GM21360 (cell line): Measurements from ENCODE around the gene DUS3L.

Experiments
- ATAC-seq: cut with Tn5 transposase; IDR thresholded peaks from one replicate; pipeline ENCODE4 v1.9.1; 2021; ENCODE audit warnings: mild to moderate bottlenecking, moderate library complexity; ENCODE audit not compliant: unreplicated experiment

DUS3L gene, protein sequence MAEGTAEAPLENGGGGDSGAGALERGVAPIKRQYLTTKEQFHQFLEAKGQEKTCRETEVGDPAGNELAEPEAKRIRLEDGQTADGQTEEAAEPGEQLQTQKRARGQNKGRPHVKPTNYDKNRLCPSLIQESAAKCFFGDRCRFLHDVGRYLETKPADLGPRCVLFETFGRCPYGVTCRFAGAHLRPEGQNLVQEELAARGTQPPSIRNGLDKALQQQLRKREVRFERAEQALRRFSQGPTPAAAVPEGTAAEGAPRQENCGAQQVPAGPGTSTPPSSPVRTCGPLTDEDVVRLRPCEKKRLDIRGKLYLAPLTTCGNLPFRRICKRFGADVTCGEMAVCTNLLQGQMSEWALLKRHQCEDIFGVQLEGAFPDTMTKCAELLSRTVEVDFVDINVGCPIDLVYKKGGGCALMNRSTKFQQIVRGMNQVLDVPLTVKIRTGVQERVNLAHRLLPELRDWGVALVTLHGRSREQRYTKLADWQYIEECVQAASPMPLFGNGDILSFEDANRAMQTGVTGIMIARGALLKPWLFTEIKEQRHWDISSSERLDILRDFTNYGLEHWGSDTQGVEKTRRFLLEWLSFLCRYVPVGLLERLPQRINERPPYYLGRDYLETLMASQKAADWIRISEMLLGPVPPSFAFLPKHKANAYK

DNA sequence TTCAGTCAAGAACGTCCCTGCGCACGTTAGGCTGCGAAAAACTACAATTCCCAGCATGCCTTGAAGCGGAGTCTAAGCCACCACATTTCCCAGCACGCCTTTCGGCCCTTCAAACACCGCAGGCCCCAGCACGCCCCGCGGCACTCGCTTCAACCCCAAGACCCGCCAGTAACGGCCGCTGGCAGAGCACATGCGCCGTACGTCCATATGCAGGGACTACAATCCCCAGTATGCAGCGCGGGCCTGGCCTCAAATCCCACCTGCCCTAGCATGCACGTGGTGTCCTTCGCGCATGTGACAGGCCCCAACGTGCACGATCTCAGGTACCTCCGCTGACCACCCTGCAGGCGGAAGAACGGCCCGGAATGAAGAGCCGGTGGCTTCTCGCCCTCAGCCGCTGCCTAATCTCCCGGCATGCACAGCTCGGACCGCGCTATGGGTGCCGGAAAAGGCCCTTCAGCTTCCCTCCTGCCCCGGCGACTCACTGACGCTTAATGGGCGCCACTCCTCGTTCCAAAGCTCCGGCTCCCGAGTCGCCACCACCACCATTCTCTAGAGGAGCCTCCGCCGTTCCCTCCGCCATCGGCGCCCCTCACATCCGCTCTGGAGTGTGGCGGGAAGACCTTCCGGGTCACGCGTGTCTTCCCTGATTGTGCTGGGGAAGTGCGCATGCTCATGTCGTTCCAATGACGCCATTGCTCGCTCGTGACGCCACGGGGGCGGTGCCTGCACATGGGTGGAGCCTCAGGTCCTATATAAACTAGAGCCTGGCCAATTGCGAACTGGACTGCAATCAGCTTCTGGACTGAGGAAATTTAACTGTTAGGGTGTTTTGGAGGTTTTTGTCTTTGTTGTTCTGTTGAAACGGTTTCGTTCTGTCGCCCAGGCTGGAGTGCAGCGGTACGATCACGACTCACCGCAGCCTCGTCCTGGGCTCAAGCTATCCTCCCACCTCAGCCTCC, at the start of gene DUS3L:
Gene DUS3L, minus strand, starts transcription at position 605 of the 962 bp plus-strand sequence. Its CDS starts 22 bp downstream, at position 583.
- peak; percentile 82 for ATAC-seq

GRCh38 chr19:5839065-5840017, 48.4 kb upstream of the DUS3L start, which contains the start of gene FUT6:
FUT6 (minus strand) TSS chr19:5839702; CDS start chr19:5832567, 7,135 bp downstream.
- ATAC-seq, result no peak

- no peak for ATAC-seq
Observed at GRCh38 chr19:5838353-5839064, 47.5 kb upstream of the DUS3L start.

GRCh38 chr19:5837761-5838352, 46.9 kb upstream of the DUS3L start:
- ATAC-seq, result no peak

- no peak for ATAC-seq
Observed at GRCh38 chr19:5832527-5833216, 41.7 kb upstream of the DUS3L start.

GRCh38 chr19:5832061-5832460, 41.1 kb upstream of the DUS3L start:
- ATAC-seq, result no peak

DNA sequence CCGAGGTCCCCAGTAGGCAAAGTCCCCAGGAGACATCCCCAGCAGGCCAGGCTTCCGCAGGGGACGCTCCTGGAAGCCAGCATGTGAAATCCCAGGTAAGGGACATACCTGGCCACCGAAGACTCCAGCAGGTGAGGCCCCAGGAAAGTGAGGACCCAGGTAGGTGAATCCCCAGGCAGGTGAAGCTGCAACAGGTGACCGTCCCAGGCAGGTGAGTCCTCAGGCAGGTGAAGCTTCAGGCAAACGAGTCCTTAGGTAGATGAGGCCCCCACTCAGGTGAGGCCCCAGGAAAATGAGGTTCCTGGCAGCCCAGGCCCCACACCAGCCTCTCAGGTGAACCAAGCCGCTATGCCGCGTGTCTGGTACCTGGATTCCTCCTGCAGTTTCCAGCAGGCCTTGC, 40.2 kb upstream of the DUS3L start:
- ATAC-seq, result no peak

GRCh38 chr19:5829567-5830310, 38.8 kb upstream of the DUS3L start:
- no peak for ATAC-seq

DNA sequence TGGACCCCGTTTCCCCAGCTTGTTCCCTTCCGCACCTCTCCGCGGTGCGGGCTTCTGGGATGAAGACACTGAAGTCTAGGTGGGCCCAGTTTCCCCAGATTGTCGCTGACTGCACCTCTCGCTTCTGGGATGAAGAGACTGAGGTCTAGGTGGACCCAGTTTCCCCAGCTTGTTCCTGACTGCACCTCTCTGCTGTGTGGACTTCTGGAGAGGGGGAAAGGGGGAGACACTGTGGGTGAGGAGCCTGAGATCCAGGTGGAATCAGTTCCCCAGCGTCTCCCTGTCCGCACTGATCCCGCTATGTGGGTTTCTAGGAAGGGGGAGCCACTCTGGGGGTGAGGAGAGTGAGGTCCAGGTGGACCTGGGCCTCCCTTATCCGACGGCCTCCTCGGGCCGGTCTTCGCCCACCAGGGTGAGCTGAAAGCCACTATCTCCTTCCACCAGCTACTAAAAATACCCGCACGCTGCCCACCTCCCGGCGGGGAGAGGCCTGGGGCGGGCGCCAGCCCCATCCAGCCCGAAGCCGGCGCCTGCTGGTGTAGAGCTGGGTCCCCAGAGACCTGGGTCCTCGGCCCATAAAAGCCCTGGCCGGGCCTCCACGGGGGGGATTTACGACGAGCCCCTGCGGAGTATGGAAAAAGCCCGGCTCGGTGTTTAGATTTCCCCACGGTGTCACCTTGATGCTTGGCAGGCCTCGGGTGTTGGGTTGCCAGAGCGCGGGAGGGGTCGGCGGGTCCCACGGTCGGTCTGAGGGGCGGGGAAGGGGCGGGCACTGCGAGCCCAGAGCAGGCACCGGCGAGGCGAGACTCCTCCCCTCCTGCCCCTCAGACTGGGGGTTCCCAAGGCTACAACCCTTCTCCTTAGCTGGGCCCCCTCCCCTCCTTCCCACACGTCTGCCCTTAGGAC, 38.0 kb upstream of the DUS3L start:
- ATAC-seq, result no peak

GRCh38 chr19:5827891-5828660, 37.1 kb upstream of the DUS3L start:
- peak; percentile 59 for ATAC-seq

- ATAC-seq, result no peak
Observed at GRCh38 chr19:5827342-5827890, 36.5 kb upstream of the DUS3L start.

- no peak for ATAC-seq
Observed at GRCh38 chr19:5826531-5827341, 35.8 kb upstream of the DUS3L start.

- ATAC-seq, result no peak
Observed at GRCh38 chr19:5825178-5825577, 34.2 kb upstream of the DUS3L start.

DNA sequence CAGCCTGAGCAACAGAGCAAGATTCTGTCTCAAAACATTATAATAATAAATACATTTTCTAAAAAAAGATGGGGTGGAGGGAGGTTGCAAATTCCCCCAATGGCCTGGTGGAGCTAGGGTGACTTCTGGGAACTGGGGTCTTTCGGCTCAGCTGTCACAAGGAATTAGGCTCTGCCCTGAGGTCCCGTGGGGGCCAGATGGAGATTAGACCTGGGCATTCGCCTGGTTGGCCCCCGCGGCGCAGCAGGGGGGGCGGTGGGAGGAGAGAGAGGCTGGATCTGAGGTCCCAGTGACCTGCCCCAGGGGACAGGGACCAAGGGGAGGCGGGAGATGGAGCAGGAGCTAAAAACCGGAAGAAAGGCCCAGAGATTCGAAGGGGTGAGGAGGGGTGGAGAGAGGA, 33.8 kb upstream of the DUS3L start:
- ATAC-seq, result no peak
